PFSK-1 (cell line): Measurements from ENCODE around the gene NHSL2.

Source experiments
- POLR2AphosphoS5 ChIP-seq: IDR thresholded peaks from 2 replicates; pipeline ENCODE4 v1.6.1; 2012; ENCODE audit warnings: low read depth, mild to moderate bottlenecking, control low read depth, low read length, moderate library complexity
- REST ChIP-seq, 2 experiments: IDR thresholded peaks; 2 replicates each; pipeline versions ENCODE4 v1.6.1 to v1.8.0; 2011 to 2012; ENCODE audit warnings: low read depth in 2 of 2, low read length in 2 of 2, control low read depth in 1 of 2, inconsistent platforms in 1 of 2, mild to moderate bottlenecking in 1 of 2, moderate library complexity in 1 of 2; ENCODE audit not compliant: insufficient read depth in 1 of 2
- TAF1 ChIP-seq: IDR thresholded peaks from 2 replicates; pipeline ENCODE4 v1.6.1; 2012; ENCODE audit warnings: low read length, control low read depth, borderline replicate concordance; ENCODE audit not compliant: insufficient read depth

GRCh38 chrX:71923516-71923915, 12.9 kb downstream of the NHSL2 start:
- TF ChIP-seq POLR2AphosphoS5 (no peak), REST (IDR thresholded peaks at IDR 0.05; ENCODE audit: insufficient read depth in 1 of 2, low read depth in 2 of 2, low read length in 2 of 2) (no peak), TAF1 (no peak)
